Measurements from ENCODE around the gene AGAP1.

DNA sequence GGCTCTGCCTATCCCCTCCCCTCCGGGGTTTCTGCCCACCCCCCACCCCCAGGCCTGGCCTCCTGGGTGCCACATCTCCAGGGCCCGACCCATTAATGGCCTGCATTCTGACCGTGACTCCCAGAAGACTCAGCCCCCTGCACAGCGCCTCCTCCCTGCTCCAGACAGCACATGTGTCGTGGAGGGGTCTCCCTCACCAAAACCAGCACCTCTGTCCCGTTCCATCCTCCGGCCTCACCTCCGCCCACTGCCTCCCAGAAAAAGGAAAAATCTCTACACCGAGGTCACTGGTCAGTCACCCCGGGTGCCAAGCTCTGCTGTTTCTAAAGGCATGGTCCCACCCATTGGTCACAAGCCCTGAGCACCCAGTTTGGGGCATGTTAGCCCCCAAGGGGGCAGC is 609.1 kb downstream of the AGAP1 start:
- TF ChIP-seq, protein P1, sequence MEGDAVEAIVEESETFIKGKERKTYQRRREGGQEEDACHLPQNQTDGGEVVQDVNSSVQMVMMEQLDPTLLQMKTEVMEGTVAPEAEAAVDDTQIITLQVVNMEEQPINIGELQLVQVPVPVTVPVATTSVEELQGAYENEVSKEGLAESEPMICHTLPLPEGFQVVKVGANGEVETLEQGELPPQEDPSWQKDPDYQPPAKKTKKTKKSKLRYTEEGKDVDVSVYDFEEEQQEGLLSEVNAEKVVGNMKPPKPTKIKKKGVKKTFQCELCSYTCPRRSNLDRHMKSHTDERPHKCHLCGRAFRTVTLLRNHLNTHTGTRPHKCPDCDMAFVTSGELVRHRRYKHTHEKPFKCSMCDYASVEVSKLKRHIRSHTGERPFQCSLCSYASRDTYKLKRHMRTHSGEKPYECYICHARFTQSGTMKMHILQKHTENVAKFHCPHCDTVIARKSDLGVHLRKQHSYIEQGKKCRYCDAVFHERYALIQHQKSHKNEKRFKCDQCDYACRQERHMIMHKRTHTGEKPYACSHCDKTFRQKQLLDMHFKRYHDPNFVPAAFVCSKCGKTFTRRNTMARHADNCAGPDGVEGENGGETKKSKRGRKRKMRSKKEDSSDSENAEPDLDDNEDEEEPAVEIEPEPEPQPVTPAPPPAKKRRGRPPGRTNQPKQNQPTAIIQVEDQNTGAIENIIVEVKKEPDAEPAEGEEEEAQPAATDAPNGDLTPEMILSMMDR (IDR thresholded peaks at IDR 0.05): no peak
- no peak for TF ChIP-seq POLR2A (IDR thresholded peaks at IDR 0.05)

All from thyroid gland (tissue), 4 donors.